ENCODE results near the gene PYGB. TPM values are rescaled to one million over a fixed set of nuclear protein-coding genes. Genes with fewer than 3 reads are reported as not detected.
"Not testable (repeated sequence)": the region's sequence is repeated elsewhere in the genome, so short reads cannot be mapped to it uniquely, and the experiment has no call there.

The PYGB gene
- polyA plus RNA-seq, 1 donor = 24.4 TPM

GRCh38 chr20:25314497-25315417 lies 66.9 kb downstream of the PYGB start:
- no peak for DNase-seq (ENCODE audit: low read depth)

- DNase-seq (ENCODE audit: low read depth) = no peak
These were observed 67.7 kb downstream of the PYGB start for GRCh38 chr20:25315418-25316210.

GRCh38 chr20:25316506-25317190 lies 68.8 kb downstream of the PYGB start:
- no peak for DNase-seq (ENCODE audit: low read depth)

- DNase-seq (ENCODE audit: low read depth) = no peak
These were observed 69.6 kb downstream of the PYGB start for GRCh38 chr20:25317351-25318075.

GRCh38 chr20:25318471-25319240 lies 70.8 kb downstream of the PYGB start:
- no peak for DNase-seq (ENCODE audit: low read depth)

GRCh38 chr20:25319241-25320034 lies 71.6 kb downstream of the PYGB start:
- DNase-seq (ENCODE audit: low read depth) = no peak

- no peak for DNase-seq (ENCODE audit: low read depth)
These were observed 72.3 kb downstream of the PYGB start for GRCh38 chr20:25320035-25320800.

GRCh38 chr20:25321262-25321831 lies 73.5 kb downstream of the PYGB start:
- no peak for DNase-seq (ENCODE audit: low read depth)

GRCh38 chr20:25321991-25322390 lies 74.1 kb downstream of the PYGB start:
- no peak for DNase-seq (ENCODE audit: low read depth)

- DNase-seq (ENCODE audit: low read depth) = no peak
These were observed 75.8 kb downstream of the PYGB start for GRCh38 chr20:25323496-25324246.

GRCh38 chr20:25324412-25324811 lies 76.5 kb downstream of the PYGB start:
- DNase-seq (ENCODE audit: low read depth) = no peak

- DNase-seq (ENCODE audit: low read depth) = no peak
These were observed 77.2 kb downstream of the PYGB start for GRCh38 chr20:25325073-25325472.

GRCh38 chr20:25325997-25326396 lies 78.1 kb downstream of the PYGB start:
- no peak for DNase-seq (ENCODE audit: low read depth)

- DNase-seq (ENCODE audit: low read depth) = no peak
These were observed 79.8 kb downstream of the PYGB start for GRCh38 chr20:25327521-25328235.

- no peak for DNase-seq (ENCODE audit: low read depth)
These were observed 81.1 kb downstream of the PYGB start for GRCh38 chr20:25328954-25329498.

GRCh38 chr20:25334972-25335371 lies 87.1 kb downstream of the PYGB start:
- not testable (repeated sequence) for DNase-seq (ENCODE audit: low read depth)

Measured in forelimb muscle (tissue), 1 donor.